GM12892 (cell line): ENCODE results near the gene TBX20.
"Not testable (repeated sequence)": the region's sequence is repeated elsewhere in the genome, so short reads cannot be mapped to it uniquely, and the experiment has no call there.

Source experiments
- POLR2A ChIP-seq: IDR thresholded peaks from 2 replicates; pipeline ENCODE4 v1.6.1; 2011; ENCODE audit warnings: low read depth, low read length, control low read depth
- POLR2AphosphoS5 ChIP-seq: IDR thresholded peaks from 2 replicates; pipeline ENCODE4 v1.6.1; 2011; ENCODE audit warnings: low read depth, low read length, control low read depth
- TAF1 ChIP-seq: IDR thresholded peaks from 2 replicates; pipeline ENCODE4 v1.6.1; 2011; ENCODE audit warnings: low read depth, mild to moderate bottlenecking, control low read depth, low read length, borderline replicate concordance

DNA sequence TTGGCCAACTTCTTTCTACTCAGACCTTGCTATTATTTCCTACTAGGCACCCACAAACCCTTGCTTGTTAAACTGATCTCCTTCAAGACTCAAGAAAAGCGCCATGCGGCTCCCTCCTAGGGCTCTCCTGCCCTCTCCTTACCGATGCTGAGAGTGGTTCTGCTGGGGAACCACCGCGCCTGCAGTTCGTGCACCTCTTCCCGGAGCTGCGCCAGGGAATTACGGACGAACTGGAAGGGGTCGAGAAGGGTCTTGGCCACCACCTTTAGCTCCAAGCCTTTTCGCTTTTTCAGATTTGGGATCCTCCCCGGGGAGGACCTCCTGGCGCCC, 68.4 kb downstream of the TBX20 start:
- TF ChIP-seq POLR2AphosphoS5, POLR2A, TAF1: not testable (repeated sequence)
